HPDE6-E6E7 (cell line): ENCODE data around the gene NRDC.
A peak's percentile ranks its signal among the peaks of the same experiment; 100 is the strongest.

Experiments
- DNase-seq: peaks from one replicate; pipeline ENCODE4 v3.0.0; 2011; ENCODE audit warnings: missing footprints; ENCODE audit errors: extremely low spot score

Gene NRDC, protein sequence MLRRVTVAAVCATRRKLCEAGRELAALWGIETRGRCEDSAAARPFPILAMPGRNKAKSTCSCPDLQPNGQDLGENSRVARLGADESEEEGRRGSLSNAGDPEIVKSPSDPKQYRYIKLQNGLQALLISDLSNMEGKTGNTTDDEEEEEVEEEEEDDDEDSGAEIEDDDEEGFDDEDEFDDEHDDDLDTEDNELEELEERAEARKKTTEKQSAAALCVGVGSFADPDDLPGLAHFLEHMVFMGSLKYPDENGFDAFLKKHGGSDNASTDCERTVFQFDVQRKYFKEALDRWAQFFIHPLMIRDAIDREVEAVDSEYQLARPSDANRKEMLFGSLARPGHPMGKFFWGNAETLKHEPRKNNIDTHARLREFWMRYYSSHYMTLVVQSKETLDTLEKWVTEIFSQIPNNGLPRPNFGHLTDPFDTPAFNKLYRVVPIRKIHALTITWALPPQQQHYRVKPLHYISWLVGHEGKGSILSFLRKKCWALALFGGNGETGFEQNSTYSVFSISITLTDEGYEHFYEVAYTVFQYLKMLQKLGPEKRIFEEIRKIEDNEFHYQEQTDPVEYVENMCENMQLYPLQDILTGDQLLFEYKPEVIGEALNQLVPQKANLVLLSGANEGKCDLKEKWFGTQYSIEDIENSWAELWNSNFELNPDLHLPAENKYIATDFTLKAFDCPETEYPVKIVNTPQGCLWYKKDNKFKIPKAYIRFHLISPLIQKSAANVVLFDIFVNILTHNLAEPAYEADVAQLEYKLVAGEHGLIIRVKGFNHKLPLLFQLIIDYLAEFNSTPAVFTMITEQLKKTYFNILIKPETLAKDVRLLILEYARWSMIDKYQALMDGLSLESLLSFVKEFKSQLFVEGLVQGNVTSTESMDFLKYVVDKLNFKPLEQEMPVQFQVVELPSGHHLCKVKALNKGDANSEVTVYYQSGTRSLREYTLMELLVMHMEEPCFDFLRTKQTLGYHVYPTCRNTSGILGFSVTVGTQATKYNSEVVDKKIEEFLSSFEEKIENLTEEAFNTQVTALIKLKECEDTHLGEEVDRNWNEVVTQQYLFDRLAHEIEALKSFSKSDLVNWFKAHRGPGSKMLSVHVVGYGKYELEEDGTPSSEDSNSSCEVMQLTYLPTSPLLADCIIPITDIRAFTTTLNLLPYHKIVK

DNA sequence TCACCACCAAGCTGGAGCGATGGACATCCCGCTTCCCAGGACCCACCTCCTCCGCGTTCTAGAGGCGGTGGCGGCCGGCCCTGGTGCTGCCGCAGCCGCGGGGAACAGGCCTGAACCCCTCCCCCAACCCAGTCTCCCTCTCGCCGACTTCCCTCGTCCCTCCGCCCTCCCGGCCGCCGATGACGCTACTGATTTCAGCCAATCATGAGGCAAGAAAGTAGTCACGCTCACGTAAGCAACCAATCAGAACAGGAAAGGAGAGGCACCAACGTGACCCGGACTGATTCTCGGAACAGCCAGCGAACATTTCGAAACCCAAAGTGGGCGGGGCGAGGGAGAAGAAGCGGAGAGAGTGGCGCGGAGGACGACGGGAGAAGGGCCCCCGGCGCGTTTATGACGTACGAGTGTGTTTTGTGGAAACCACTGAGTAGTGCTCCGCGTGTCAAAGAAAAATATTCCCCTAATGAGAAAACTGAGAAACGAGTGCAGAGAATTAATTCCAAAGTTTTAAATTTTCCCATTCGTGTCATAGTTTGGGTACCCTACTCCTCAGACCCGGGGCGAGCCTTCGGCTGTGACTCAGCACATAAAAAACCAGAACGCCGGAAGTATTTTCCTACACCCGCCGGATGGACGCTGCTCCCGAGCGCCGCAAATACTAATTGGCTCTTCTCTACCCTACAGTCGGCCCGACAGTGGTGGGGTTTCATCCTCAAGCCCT is at the start of gene NRDC:
TSS of gene NRDC (minus strand) at position 112 of the 721 bp plus-strand sequence. CDS start 112 bp downstream, outside the sequence.
- DNase-seq, result peak; percentile 94

DNA sequence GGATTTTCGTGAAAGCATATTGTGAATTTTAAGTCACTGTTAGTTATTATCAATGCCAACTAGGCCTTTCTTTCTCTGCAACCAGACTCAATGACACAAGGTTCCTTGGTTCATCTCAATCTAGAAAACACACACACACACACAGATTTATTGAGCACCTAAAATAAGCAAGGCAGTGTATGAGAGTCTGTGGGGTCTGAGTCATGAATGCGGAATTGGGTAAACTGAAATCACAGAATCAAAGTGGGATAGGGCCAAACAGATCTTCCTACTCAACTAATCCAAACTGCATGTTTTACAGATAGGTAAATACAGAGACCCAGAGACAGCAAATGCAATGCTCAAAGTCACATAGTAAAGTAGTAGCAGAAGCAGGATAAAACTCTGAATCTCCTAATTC is 48.5 kb upstream of the NRDC start:
- DNase-seq, result no peak

DNA sequence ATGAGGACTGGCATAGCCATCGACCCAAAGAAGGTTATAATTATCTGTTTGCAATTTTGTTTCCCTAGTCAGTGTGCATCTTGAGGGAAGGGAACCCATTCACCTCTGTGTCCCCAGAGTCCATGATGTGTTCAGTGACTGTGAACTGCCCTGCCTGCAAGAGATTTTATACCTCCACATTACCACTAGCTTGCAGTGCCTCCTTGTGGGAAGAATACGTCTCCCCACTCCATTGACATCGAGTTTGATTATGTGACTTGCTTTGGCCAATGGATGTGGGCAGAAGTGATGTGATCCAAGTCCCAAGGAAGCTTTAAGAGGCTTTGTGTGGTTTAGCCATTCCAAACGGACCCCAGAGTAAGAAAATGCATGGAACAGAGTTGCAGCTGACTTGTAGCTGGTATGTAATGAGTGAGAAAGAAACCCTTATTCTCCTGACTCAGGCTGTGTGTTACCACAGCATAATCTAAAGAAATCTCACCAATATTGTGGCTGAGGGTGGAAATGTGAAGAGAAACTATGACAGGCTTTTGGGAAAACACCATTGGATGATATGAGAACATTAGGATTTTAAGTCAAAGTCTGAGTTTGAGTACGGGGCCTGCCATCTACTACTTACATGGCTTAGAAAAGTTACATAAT is 47.8 kb upstream of the NRDC start:
- no peak for DNase-seq

DNA sequence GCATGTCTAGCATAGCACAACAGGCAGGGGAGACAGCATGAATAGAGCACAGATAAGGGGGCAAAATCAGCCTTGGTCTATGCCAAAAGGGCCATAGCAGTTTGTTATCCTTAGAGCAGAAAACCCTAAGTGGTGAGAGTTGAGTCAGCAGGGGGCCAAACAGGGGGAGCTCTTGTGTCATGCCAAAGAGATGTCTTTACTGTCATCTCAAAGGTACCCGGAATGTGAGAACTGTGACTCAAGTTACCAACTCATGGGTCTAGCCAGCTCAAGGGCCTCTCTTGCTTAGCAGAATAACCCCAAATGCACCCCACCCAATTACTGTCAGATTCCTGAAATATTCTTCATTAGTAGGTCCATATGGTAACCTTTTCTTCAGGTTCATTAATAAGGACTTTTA is 45.9 kb upstream of the NRDC start:
- DNase-seq, result no peak

DNA sequence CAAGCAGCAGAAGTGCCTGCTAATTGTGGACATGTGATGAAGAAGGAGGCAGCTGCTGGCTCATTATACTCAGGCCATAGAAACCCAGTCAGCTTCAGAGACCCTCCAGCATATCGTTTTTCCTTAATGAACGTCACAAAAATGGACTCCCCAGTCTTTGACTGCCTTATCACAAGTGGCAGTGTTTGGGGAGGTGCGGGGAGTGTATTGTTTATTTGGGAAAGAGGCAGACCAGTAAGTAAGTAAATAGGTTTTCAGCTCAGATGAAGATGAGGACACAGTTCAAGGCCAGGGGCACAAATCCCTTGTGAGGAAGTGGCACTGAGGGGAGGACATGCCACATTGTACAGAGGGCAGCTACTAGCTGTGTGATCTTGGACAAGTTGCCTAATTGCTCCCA is 43.5 kb upstream of the NRDC start:
- no peak for DNase-seq

DNA sequence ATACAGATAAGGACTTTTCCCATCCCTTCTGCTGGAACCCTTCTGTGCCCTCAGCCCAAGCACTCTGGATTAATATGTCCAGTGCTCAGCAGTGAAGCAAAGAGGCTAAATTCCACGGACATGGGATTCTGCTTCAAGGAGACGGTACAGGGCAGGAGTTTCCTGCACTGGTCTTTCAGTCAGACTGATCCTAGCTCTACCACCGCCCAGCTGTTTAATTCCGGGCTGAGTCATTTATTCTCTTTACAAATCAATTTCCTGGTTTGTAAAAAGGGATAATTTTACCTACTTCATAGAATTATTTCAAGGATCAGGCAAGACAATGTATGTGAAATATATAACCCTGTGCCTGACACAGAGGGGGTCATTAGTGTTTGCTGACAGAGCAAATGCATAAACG is 41.6 kb upstream of the NRDC start:
- DNase-seq, result no peak

DNA sequence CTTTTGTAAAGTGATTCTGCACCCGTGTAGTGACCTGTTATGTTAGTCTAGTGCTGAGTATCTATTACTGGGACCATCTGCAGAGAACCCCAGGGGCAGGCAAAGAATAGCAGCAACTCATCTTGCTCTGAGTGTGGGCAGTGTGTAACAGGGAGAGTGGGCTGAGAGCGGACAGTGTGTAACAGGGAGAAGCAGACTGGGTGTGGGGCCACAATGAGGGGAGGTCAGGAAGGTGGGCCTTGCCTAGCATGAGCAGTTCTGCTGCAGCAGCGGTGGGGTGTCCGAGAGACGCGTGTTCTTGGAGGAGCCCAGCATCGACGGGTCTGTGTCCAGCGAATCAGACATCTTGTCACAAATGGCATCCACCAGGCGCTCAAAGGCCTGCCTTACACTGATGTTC is 41.2 kb upstream of the NRDC start:
- no peak for DNase-seq

DNA sequence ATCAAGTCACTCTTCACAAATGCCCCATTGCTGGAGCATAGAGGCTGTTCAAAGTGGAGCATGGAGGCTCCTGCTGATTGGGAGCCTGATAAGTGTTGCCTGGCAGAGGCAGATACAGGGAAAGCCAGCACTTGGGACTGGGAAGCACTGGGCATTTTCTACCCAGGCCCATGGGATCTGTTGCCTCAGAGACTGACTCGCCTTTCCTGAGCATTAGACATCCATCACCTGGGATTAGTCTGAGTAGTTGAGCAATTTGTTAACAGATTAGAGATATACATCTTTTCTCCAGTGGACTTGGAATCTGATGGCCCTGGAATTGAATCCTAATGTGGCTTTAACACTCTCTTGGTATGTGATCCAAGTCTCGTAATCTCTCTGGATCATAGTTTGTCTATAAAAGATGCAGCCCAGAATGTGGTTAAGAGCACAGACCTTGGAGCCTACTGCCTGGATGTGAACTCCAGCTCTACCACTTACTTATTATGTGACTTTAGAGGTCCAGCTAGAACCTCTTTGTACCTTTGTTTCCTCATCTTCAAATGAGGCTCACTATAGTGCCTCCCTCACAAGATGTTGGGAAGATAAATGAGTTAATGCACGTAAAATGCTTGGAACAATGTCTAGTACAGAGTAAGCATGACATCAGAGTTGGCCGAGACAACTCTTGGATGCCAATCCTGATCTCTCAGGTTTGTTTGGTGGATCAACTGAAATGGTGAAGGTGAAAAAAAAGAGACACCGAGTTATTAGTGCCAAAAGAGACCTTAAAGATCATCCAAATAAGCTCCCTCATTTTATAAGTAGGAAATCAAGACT is 38.3 kb upstream of the NRDC start:
- DNase-seq, result no peak

DNA sequence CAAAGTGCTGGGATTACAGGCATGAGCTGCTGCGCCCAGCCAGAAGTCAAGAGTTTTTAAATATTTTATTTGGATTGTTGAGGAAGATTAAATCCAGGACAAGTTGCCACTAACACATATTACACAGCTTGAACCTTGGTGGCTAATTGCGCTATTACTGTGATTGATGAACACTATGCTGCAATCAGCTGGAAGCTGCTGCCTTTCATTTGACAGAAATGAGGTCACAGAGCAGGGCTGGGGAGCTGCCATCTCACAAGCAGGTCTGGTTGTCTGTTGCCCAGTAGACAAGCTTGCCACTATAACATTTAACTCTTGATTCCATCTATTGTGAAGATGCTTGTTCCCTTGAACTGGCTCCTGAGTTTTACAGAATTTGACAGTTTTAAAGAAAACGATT is 37.4 kb upstream of the NRDC start:
- no peak for DNase-seq

DNA sequence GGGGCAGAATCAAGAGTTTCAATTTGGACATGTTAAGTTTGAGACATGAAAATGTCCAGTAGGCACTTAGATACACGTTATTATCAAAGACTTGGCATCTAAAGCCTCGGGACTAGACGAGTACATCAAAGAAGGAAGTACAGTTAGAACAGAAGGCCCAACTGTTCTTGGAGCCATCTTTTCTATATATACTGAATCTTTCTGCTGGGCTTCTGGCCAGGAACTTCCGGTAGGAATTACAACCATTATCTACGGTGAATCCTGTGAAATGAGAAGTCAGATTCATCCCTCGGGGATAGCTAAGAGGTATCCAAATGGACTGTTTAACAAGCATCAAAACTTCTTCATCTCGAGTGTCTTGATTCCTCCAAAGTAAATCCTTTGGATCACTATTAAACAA is 34.4 kb upstream of the NRDC start:
- DNase-seq, result no peak

DNA sequence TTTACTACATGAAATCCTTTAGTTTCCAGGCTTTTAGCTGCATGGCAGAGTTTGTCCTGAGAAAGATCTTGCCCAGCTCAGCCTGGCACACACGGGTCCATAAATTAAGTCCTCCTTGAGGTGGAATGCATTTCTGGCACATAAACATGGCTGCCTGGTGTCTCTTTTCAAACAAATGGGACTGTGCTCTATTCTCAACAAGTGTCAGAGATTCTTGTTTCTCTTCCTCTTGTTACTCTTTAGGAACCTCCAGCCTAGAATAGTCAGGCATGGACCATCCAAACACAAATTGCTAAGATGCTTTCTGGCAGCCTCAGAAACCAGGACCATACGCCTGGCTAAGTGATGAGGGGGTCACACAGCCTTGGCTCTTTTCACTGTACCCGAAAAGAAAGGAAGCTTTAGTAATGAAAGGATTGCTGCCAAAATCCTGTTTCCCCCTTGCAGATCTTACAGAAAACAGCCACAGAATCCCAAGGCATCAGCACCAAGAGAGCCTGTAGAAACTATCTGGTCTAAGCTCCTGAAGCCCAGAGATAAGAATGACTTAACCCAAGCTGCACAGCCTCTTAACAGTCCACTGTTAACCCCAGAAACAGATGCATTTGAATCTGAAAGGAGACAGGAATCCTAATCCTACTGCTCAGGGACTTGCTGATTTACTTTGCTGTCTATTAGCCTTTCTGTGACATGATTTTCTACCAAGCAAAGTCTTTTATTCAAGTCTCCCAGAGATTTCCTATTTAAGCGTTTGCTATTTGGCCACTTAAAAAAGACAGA is 31.9 kb upstream of the NRDC start:
- DNase-seq, result no peak

DNA sequence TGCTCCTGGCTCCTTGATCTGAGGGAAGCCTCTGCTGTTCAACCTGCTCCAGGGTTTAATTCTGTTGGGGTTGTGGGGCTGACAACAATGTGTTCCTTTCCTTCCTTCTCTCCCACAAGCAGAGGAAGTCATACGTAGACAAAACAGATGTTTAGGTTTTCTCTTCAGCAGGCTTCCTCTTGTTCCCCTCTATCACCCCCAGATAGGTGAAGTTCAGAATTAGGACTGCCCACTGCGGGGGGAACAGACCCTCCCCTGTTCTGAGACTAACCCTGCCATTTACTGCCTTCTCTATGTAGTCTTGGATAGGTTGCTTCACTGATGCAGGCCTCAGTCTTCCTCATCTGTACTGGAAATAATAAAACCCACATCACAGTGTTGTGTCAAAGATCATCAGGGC is 30.0 kb upstream of the NRDC start:
- DNase-seq, result no peak

DNA sequence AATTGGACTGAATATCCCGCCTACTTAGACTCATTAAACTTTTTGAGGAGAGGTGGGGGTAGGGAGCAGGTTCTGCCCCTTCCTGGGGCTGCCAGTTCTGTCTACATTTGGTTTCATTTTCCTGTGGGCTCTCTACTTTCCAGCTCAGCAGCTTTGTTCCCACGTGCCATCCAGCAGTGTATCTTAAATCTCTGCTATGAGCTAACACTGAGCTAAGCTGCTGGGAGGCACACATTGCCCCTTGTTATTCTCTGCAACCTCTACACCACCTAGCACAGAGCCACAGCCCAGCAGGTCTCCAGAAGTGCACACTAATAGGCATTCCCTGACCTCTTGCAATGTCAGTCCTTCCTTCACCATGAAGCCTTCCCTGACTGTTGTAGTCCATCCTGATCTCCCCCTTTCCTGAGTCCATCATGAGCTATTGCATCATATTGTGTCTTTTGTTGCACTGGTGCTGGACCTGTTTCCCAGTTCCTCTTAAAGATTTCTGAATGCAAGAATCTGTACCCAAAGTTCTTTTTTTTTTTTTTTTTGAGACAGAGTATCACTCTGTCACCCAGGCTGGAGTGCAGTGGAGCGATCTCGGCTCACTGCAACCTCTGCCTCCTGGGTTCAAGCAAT is 28.7 kb upstream of the NRDC start:
- DNase-seq, result no peak

DNA sequence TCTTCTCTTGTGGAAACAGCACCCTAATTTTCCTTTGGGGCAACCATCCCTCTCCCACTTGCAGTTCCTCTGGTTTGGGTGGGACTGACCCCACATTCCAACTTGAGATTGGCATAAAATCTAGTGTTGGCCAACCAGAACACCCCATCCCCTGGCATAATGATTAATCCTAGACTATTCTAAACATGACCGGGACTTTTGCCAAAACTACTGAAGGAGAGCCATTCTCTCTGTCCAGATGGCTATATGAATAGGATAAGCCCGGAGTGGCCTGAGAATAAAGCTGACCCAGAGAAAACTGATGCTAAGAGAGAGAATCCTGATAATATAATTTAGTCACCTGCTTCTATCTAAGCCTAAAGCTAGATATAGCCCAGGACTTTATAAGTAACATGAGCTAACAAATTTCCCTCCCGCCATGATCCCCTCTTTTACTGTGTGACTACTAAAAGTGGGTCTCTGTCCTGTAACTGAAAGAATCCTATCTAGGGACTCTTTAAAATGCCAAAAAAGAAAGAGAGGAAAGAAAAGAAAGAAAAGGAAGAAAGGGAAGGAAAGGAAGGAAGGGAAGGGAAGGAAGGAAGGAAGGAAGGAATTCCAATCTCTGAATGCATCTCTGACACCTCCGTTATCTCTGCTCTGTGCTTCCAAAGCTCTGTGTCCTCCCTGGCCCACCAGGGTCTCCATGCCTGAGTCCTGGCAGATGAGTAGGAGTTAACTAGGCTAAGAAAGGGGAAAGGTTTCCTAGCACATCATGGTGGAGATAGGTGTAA is 28.0 kb upstream of the NRDC start:
- DNase-seq, result no peak

DNA sequence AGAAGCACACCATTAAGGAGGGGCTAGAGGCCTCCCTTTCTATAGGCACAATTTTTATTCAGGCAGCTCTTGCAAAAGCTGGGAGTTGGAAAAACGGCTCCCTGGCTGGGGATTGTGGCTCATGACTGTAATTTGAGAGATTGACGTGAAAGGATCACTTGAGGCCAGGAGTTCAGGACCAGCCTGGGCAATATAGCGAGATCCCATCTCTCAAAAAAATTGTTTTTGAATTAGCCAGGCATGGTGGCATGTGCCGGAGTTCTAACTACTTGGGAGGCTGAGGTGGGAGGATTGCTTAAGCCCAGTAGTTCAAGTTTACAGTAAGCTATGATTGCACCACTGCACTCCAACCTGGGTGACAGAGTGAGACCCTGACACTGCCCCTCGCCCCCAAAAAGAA is 23.9 kb upstream of the NRDC start:
- no peak for DNase-seq

DNA sequence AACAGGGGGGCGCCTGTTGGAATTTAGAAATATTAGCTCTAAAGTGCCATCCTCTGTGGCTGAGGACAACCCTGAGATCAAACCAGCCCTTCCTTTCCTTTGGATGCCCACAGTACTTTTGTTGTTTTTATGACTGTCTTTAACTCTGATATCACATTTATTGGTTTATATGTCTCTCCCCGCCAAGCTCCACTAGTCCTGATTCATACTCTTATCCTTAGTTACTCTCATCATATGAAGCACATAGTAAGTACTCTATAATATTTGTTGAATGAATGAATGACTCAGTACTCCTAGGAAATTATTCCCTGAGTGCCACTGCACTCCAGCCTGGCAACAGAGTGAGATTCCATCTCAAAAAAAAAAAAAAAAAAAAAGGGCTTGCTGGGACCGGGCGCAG is 22.6 kb upstream of the NRDC start:
- no peak for DNase-seq

DNA sequence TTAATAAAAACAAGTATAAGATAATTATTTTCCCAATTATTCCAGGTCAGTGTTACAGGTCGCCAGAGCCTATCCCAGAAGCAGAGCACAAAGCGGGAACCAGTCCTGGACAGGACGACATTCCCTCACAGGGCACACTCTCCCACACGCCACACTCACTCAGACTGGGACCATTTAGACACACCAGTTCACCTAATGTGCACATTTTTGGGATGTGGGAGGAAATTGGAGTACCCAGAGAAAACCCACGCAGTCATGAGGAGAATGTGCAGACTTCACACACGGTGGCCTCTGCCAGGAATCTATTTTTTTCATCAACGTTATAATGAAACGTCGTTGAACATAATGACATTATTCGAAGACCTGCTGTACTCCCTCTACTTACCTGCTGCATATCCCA is 20.5 kb upstream of the NRDC start:
- no peak for DNase-seq

DNA sequence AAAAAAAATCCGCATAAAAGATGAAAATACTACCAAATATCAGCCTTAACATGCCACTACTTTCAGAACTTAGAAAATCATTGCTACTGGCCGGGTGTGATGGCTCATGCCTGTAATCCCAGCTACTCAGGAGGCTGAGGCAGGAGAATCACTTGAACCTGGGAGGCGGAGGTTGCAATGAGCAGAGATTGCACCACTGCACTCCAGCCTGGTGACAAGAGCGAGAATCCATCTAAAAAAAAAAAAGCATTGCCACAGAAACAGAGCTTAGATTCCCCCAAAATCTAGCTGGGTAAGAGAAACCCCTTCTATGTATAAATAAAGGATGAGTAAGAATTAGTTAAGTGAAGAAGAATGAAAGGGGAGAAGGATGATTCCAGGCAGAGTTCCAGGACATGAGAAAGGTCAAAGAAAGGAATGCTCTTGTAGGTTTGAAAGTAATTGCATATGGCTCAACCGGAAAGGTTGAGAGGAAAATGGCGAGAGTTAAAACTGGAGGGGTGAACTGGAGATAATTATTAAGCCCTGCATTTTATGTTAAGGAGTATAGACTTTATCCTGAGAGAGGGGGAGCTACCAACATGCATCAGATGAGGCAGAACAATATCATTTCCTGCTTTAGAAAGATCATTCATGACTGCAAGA is 19.7 kb upstream of the NRDC start:
- no peak for DNase-seq
